IMR-90 (cell line): ENCODE results near the gene CPT1A. TPM values are rescaled to one million over a fixed set of nuclear protein-coding genes. Genes with fewer than 3 reads are reported as not detected.

Experiments used
- ATAC-seq: fragments of 200-7000 bp; cut with Tn5 transposase; 2 replicates; pipeline ENCODE4 v1.9.1; 2020; ENCODE audit warnings: low read depth, mild to moderate bottlenecking, moderate library complexity
- BruUV-seq: library from RNA; stranded (reverse); fragments of 400-500 nt; replicated peaks from 2 replicates; lab custom pipeline; 2021; lab: Mats Ljungman, UMichigan
- CTCF ChIA-PET: fragments of 300-600 bp; formaldehyde crosslinking; extraction: SDS; loops from one replicate; lab custom pipeline; 2021; ENCODE audit warnings: antibody characterized with exemption; lab: Yijun Ruan, JAX
- POLR2A ChIA-PET: fragments of 300-600 bp; sonication (Branson Sonifier 250); formaldehyde crosslinking; loops from one replicate; lab custom pipeline; 2022; ENCODE audit warnings: antibody characterized with exemption; ENCODE audit not compliant: unreplicated experiment; lab: Charles Lee
- DNase-seq: peaks from one replicate; pipeline ENCODE4 v3.0.0; 2013
- H2AFZ ChIP-seq: replicated peaks from 2 replicates; pipeline ENCODE3; 2013; ENCODE audit warnings: low read length, mild to moderate bottlenecking; ENCODE audit not compliant: poor library complexity
- H2AK5ac ChIP-seq: 2 replicates; pipeline ENCODE4 v1.6.1; 2013; ENCODE audit warnings: low read depth, low read length, inconsistent platforms
- H2AK9ac ChIP-seq: replicated peaks from 2 replicates; pipeline ENCODE3; 2013; ENCODE audit warnings: mild to moderate bottlenecking, low read depth, low read length, moderate library complexity; ENCODE audit not compliant: poor library complexity
- H2BK120ac ChIP-seq: 2 replicates; pipeline ENCODE4 v1.6.1; 2013; ENCODE audit warnings: low read depth, low read length, inconsistent platforms
- H2BK15ac ChIP-seq: 3 replicates; pipeline ENCODE4 v1.6.1; 2013; ENCODE audit warnings: low read depth, low read length, inconsistent platforms
- H2BK20ac ChIP-seq: 2 replicates; pipeline ENCODE4 v1.6.1; 2013; ENCODE audit warnings: low read depth, mild to moderate bottlenecking, inconsistent platforms, low read length, moderate library complexity
- H2BK5ac ChIP-seq: 2 replicates; pipeline ENCODE4 v1.6.1; 2013; ENCODE audit warnings: mild to moderate bottlenecking, low read depth, low read length, inconsistent platforms; ENCODE audit not compliant: poor library complexity, severe bottlenecking
- H3K14ac ChIP-seq: replicated peaks from 2 replicates; pipeline ENCODE4 v1.6.1; 2013; ENCODE audit warnings: low read depth, low read length, inconsistent platforms
- H3K18ac ChIP-seq: 2 replicates; pipeline ENCODE4 v1.6.1; 2013; ENCODE audit warnings: low read depth, low read length, control low read depth
- H3K23ac ChIP-seq: 2 replicates; pipeline ENCODE4 v1.6.1; 2013; ENCODE audit warnings: low read depth, low read length, inconsistent platforms
- H3K27ac ChIP-seq: 2 replicates; pipeline ENCODE4 v1.5.1; 2013; ENCODE audit warnings: mild to moderate bottlenecking, control low read depth, low read length; ENCODE audit not compliant: insufficient read depth
- H3K27me3 ChIP-seq: 2 replicates; pipeline ENCODE4 v1.6.1; 2013; ENCODE audit warnings: low read length; ENCODE audit not compliant: control insufficient read depth, insufficient read depth
- H3K36me3 ChIP-seq: 2 replicates; pipeline ENCODE4 v1.6.1; 2013; ENCODE audit warnings: low read length, mixed read lengths; ENCODE audit not compliant: control insufficient read depth, insufficient read depth
- H3K4ac ChIP-seq: 2 replicates; pipeline ENCODE4 v1.6.1; 2013; ENCODE audit warnings: low read depth, low read length, inconsistent platforms
- H3K4me1 ChIP-seq: 2 replicates; pipeline ENCODE4 v1.6.1; 2013; ENCODE audit warnings: low read length, mixed read lengths; ENCODE audit not compliant: control insufficient read depth, insufficient read depth
- H3K4me2 ChIP-seq: 2 replicates; pipeline ENCODE4 v1.6.1; 2013; ENCODE audit warnings: low read depth, mild to moderate bottlenecking, control low read depth, low read length, moderate library complexity
- H3K4me3 ChIP-seq: 2 replicates; pipeline ENCODE4 v1.5.1; 2013; ENCODE audit warnings: low read depth, mild to moderate bottlenecking, control low read depth, low read length, moderate library complexity; ENCODE audit not compliant: insufficient read depth
- H3K56ac ChIP-seq: 2 replicates; pipeline ENCODE4 v1.6.1; 2013; ENCODE audit warnings: low read length, inconsistent platforms; ENCODE audit not compliant: insufficient read depth; ENCODE audit errors: extremely low read depth
- H3K79me1 ChIP-seq, 2 experiments: 2 replicates each; pipeline ENCODE4 v1.6.1; 2013; ENCODE audit warnings: low read length in 2 of 2, inconsistent platforms in 1 of 2, low read depth in 1 of 2
- H3K9ac ChIP-seq: 2 replicates; pipeline ENCODE4 v1.6.1; 2013; ENCODE audit warnings: low read depth, low read length, control low read depth
- H3K9me1 ChIP-seq: 2 replicates; pipeline ENCODE4 v1.6.1; 2013; ENCODE audit warnings: low read length, inconsistent platforms; ENCODE audit not compliant: insufficient read depth
- H3K9me3 ChIP-seq: 2 replicates; pipeline ENCODE4 v1.6.1; 2013; ENCODE audit warnings: low read length; ENCODE audit not compliant: control insufficient read depth, insufficient read depth
- H4K20me1 ChIP-seq: 2 replicates; pipeline ENCODE4 v1.6.1; 2013; ENCODE audit warnings: low read length, inconsistent platforms; ENCODE audit not compliant: insufficient read depth
- H4K5ac ChIP-seq: 2 replicates; pipeline ENCODE4 v1.6.1; 2013; ENCODE audit warnings: mild to moderate bottlenecking, low read depth, low read length, control low read depth
- H4K8ac ChIP-seq, 2 experiments: 2 replicates each; pipeline ENCODE4 v1.6.1; 2013; ENCODE audit warnings: low read depth in 2 of 2, low read length in 2 of 2, control low read depth in 1 of 2, inconsistent platforms in 1 of 2
- H4K91ac ChIP-seq: 2 replicates; pipeline ENCODE4 v1.6.1; 2013; ENCODE audit warnings: low read depth, low read length, inconsistent platforms; ENCODE audit not compliant: insufficient read depth
- BHLHE40 ChIP-seq: fragments of 150-350 bp; IDR thresholded peaks from 2 replicates; pipeline ENCODE4 v1.6.1; 2016; ENCODE audit warnings: mild to moderate bottlenecking, low read depth, low read length
- CHD1 ChIP-seq: IDR thresholded peaks from 2 replicates; pipeline ENCODE4 v1.6.1; 2012; ENCODE audit warnings: low read depth, low read length, improper control_type of control experiment
- ELK1 ChIP-seq: fragments of 150-350 bp; IDR thresholded peaks from 2 replicates; pipeline ENCODE4 v1.6.1; 2016; ENCODE audit warnings: low read depth, mild to moderate bottlenecking, low read length, moderate library complexity, borderline replicate concordance
- MAFK ChIP-seq: IDR thresholded peaks from 2 replicates; pipeline ENCODE4 v1.6.1; 2012; ENCODE audit warnings: low read depth, low read length, improper control_type of control experiment
- MAZ ChIP-seq: IDR thresholded peaks from 2 replicates; pipeline ENCODE4 v1.6.1; 2012; ENCODE audit warnings: low read depth, mild to moderate bottlenecking, low read length, improper control_type of control experiment, moderate library complexity, borderline replicate concordance
- MXI1 ChIP-seq: IDR thresholded peaks from 2 replicates; pipeline ENCODE4 v1.6.1; 2012; ENCODE audit warnings: low read depth, mild to moderate bottlenecking, low read length, moderate library complexity, borderline replicate concordance
- NFE2L2 ChIP-seq: fragments of 150-350 bp; IDR thresholded peaks from 2 replicates; pipeline ENCODE4 v1.6.1; 2016; ENCODE audit warnings: low read depth, mild to moderate bottlenecking, low read length
- POLR2A ChIP-seq: IDR thresholded peaks from 2 replicates; pipeline ENCODE4 v1.6.1; 2012; ENCODE audit warnings: mild to moderate bottlenecking, low read depth, low read length
- SMC3 ChIP-seq: fragments of 150-350 bp; IDR thresholded peaks from 2 replicates; pipeline ENCODE4 v1.6.1; 2016; ENCODE audit warnings: low read depth, mild to moderate bottlenecking, antibody characterized with exemption, low read length, moderate library complexity
- WGBS, 2 experiments: methylation state at CpG; one replicate each; pipeline versions ENCODE4 v1.1.5 to v1.1.7; 2013; ENCODE audit warnings: missing lambda C conversion rate in 2 of 2; ENCODE audit not compliant: insufficient read length in 1 of 2; ENCODE audit errors: extremely low coverage in 2 of 2; 5-methylcytosine and 5-hydroxymethylcytosine counted together
- dilution Hi-C: fragments of 300-500 bp; cut with HindIII; formaldehyde crosslinking; loops from one replicate; pipeline ENCODE4 v1.14.3; 2018; ENCODE audit warnings: low sequenced_read_pairs; ENCODE audit not compliant: unreplicated experiment
- in situ Hi-C: fragments of 300-500 bp; cut with MboI; formaldehyde crosslinking; loops from 3 replicates; pipeline ENCODE4 v1.14.3; 2019; ENCODE audit warnings: low sequenced_read_pairs, inconsistent platforms, mixed read lengths
- intact Hi-C: fragments of 100-400 bp; cut with micrococcal nuclease; formaldehyde crosslinking; loops from 2 replicates; pipeline ENCODE4 v1.10.0; 2022
- polyA plus RNA-seq, 3 experiments: library from polyadenylated mRNA; depleted of rRNA; stranded (reverse); fragments of >200 nt; gene quantifications; 2 replicates each; pipeline ENCODE4 v1.2.3, GENCODE V29; 2012; ENCODE audit warnings: low replicate concordance in 1 of 3
- total RNA-seq: library from RNA; depleted of rRNA; stranded (reverse); fragments of >200 nt; gene quantifications from 2 replicates; pipeline ENCODE4 v1.2.3, GENCODE V29; 2012
- TF ChIP-seq, protein P1 (sequence below): conservative IDR thresholded peaks from 2 replicates; pipeline ENCODE4 v1.5.1; 2012; ENCODE audit warnings: mild to moderate bottlenecking, low read depth, low read length, improper control_type of control experiment

Gene CPT1A
- total and polyA plus RNA-seq, 2 of the 4 experiments (the other 2 are of a cell fraction) = 15.4 to 21.3 TPM

DNA sequence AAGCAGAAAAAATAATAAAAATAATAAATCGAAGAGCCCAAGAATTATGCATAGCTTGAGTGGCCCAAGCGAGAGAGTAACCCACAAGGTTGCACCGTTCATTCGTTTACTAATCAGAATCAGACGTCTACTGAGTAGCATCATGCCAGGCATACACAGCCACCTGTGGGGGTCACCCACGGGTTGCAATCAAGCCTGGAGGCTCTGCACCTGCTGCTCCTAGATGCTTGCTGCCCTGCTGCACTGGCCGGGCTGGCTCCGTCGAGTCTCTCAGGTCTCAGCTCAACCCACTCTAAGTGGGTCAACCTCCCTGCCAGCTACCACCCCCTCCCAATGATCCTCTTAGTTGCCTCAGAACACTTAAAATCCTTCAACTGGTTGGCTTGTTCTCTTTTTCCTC is 88.4 kb downstream of the CPT1A start:
- in situ Hi-C loops = no loop called here
- Histone ChIP-seq H3K79me1 (no peaks in the 10 kb centered on the region), H3K56ac (no peak overlapping the region), H3K9me3 (no peaks in the 10 kb centered on the region), H3K36me3 (peaks cover 18% of the 10 kb centered on the region), H3K9ac (no peak overlapping the region), H2BK20ac (no peak overlapping the region), H3K18ac (no peak overlapping the region), H2AK5ac (no peak overlapping the region), H2BK120ac (no peak overlapping the region), H2BK15ac (no peak overlapping the region), H3K27ac (no peak overlapping the region), H3K9me1 (peaks cover 5% of the 10 kb centered on the region), H2BK5ac (no peak overlapping the region), H4K8ac (no peak overlapping the region), H3K27me3 (no peaks in the 10 kb centered on the region), H3K4ac (no peak overlapping the region), H4K5ac (no peak overlapping the region), H3K4me3 (no peak overlapping the region), H4K20me1 (no peaks in the 10 kb centered on the region), H3K14ac (no peak overlapping the region), H3K4me1 (no peaks in the 10 kb centered on the region), H4K91ac (no peak overlapping the region), H3K23ac (no peak overlapping the region), H3K4me2 (no peak overlapping the region), H2AK9ac (no peak overlapping the region), H2AFZ (no peak overlapping the region)
- no TSS peak for BruUV-seq
- no peak for DNase-seq
- intact Hi-C loops = no loop called here
- POLR2A ChIA-PET = no interaction called here
- CTCF ChIA-PET = interaction anchor here (0.8 to 1.6 kb wide), 2 partner anchors 10 to 14 kb away, joined by 3 to 5 read pairs; no protein-coding TSS in a partner anchor
- ATAC-seq = no peak
- 68% methylated on average over 5 of the region's 9 CpGs; no CpG with 5 or more reads in 1 of the 2 experiments for WGBS, 2 experiments
- TF ChIP-seq MAZ (no peak), MAFK (no peak), CHD1 (no peak), BHLHE40 (no peak), SMC3 (no peak), NFE2L2 (no peak), ELK1 (no peak), POLR2A (no peak), MXI1 (no peak)
- TF ChIP-seq, protein P1, sequence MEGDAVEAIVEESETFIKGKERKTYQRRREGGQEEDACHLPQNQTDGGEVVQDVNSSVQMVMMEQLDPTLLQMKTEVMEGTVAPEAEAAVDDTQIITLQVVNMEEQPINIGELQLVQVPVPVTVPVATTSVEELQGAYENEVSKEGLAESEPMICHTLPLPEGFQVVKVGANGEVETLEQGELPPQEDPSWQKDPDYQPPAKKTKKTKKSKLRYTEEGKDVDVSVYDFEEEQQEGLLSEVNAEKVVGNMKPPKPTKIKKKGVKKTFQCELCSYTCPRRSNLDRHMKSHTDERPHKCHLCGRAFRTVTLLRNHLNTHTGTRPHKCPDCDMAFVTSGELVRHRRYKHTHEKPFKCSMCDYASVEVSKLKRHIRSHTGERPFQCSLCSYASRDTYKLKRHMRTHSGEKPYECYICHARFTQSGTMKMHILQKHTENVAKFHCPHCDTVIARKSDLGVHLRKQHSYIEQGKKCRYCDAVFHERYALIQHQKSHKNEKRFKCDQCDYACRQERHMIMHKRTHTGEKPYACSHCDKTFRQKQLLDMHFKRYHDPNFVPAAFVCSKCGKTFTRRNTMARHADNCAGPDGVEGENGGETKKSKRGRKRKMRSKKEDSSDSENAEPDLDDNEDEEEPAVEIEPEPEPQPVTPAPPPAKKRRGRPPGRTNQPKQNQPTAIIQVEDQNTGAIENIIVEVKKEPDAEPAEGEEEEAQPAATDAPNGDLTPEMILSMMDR = no peak
- dilution Hi-C loops = no loop called here
